WERI-Rb-1 (cell line): Measurements from ENCODE around the gene PRUNE2.

ENCODE experiments used
- DNase-seq: peaks from one replicate; pipeline ENCODE4 v3.0.0-alpha.2; 2020
- H3K27ac ChIP-seq: fragments of 250-450 bp; sonication (Bioruptor Pico); 2 replicates; pipeline ENCODE4 v1.5.1; 2020; ENCODE audit warnings: mild to moderate bottlenecking, moderate library complexity
- H3K27me3 ChIP-seq: fragments of 250-450 bp; sonication (Bioruptor Pico); 2 replicates; pipeline ENCODE4 v1.5.1; 2021; ENCODE audit warnings: mild to moderate bottlenecking, low read depth, moderate library complexity; ENCODE audit not compliant: insufficient read depth, severe bottlenecking
- H3K36me3 ChIP-seq: fragments of 250-450 bp; sonication (Bioruptor Pico); 2 replicates; pipeline ENCODE4 v1.5.1; 2020; ENCODE audit warnings: mild to moderate bottlenecking, moderate library complexity
- H3K4me3 ChIP-seq: 2 replicates; pipeline ENCODE4 v1.5.1; 2011; ENCODE audit warnings: low read depth, mild to moderate bottlenecking, control low read depth, low read length
- H3K9me3 ChIP-seq: fragments of 250-450 bp; sonication (Bioruptor Pico); 2 replicates; pipeline ENCODE4 v1.5.1; 2021; ENCODE audit warnings: mild to moderate bottlenecking, moderate library complexity; ENCODE audit not compliant: severe bottlenecking
- TF ChIP-seq, protein P1 (sequence below): IDR thresholded peaks from 2 replicates; pipeline ENCODE4 v1.5.1; 2011; ENCODE audit warnings: low read depth, mild to moderate bottlenecking, control low read depth, inconsistent platforms, low read length

Gene PRUNE2

DNA sequence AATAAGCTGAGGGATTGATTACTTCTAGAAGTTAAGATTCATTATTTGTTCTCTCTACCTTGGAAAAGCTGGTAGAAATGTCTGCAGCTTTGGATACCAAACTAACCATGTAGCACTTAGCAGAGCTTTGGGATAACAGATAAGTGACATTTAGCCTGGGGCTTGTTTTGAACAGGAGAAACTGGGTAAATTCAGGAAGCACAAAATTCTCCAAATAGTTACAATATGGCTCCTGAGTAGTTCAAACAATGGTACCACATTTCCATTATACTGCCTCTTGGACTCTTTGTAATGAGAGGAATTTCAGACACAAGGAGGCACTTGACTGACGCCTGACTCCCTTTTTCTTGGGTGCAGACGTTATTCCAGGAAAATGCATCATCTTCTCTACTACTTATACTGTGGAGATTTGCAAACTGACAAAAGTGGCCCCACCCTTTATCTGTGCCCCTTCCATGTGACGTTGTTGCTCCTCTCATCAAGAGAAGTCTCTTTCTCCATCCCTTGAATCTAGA, 22.5 kb downstream of the PRUNE2 start:
- Histone ChIP-seq H3K4me3 (no peak overlapping the region), H3K9me3 (no peaks in the 10 kb centered on the region), H3K27me3 (no peaks in the 10 kb centered on the region), H3K36me3 (no peaks in the 10 kb centered on the region), H3K27ac (no peak overlapping the region)
- TF ChIP-seq, protein P1, sequence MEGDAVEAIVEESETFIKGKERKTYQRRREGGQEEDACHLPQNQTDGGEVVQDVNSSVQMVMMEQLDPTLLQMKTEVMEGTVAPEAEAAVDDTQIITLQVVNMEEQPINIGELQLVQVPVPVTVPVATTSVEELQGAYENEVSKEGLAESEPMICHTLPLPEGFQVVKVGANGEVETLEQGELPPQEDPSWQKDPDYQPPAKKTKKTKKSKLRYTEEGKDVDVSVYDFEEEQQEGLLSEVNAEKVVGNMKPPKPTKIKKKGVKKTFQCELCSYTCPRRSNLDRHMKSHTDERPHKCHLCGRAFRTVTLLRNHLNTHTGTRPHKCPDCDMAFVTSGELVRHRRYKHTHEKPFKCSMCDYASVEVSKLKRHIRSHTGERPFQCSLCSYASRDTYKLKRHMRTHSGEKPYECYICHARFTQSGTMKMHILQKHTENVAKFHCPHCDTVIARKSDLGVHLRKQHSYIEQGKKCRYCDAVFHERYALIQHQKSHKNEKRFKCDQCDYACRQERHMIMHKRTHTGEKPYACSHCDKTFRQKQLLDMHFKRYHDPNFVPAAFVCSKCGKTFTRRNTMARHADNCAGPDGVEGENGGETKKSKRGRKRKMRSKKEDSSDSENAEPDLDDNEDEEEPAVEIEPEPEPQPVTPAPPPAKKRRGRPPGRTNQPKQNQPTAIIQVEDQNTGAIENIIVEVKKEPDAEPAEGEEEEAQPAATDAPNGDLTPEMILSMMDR: no peak
- no peak for DNase-seq

DNA sequence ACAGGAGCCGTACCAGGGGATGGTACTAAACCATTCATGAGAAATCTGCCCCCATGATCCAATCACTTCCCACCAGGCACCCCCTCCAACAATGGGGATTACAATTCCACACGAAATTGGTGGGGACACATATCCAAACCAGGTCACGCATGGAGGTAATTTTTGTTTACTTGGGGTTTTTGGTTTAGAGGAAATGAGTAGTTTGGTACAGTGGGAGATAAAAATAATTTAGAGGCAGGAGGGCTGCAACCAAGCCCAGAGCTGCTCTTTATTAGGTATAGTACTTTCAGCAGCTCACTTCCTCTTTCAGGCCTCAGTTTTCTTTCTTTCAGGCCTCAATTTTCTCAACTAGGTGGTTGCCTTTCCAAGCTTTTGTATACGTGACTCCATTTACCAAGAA, 23.2 kb downstream of the PRUNE2 start:
- Histone ChIP-seq H3K9me3 (no peaks in the 10 kb centered on the region), H3K27me3 (no peaks in the 10 kb centered on the region), H3K4me3 (no peak overlapping the region), H3K36me3 (no peaks in the 10 kb centered on the region), H3K27ac (no peak overlapping the region)
- no peak for DNase-seq
- TF ChIP-seq, protein P1: no peak

DNA sequence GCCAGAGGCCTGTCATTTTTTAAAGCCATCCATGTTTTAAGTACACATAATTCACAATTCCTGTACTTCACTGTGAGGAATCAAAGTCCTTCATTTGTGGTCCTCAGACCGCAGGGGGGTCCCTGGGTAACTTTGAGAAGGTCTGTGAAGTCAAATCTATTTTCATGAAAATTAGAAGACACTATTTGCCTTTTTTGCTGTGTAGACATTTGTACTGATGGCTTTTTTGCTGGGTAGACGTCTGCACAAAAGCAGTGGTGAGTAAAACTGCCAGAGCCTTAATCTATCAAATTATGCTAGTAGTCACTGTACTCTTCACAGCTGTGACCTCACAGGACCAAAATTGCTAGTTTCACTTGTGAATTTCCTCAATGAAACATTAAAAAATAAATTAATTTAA, 25.7 kb downstream of the PRUNE2 start:
- TF ChIP-seq, protein P1: no peak
- H3K4me3 ChIP-seq: no peak overlapping the region
- H3K27ac ChIP-seq: no peak overlapping the region
- no peaks in the 10 kb centered on the region for H3K36me3 ChIP-seq
- no peak for DNase-seq
- H3K9me3 ChIP-seq: no peaks in the 10 kb centered on the region
- no peaks in the 10 kb centered on the region for H3K27me3 ChIP-seq

DNA sequence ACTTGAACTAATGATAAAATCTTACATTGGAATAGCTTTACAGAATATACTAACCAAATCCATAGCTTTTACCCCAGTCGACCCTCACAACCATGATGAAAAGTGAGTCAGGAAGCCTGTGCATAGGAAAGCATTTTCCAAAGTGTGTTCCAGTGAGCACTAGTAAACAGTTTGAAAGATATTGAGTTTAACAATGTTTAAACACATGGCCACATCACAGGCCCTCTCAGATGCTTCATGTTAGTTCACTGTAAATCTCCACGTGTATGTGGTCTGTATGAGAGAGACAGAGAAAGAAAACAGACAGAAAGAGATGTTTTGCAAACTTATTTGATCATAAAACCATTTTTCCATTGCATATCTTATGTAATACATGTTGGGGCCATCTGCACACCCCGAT, 27.0 kb downstream of the PRUNE2 start:
- no peak for DNase-seq
- Histone ChIP-seq H3K27me3 (no peaks in the 10 kb centered on the region), H3K9me3 (no peaks in the 10 kb centered on the region), H3K27ac (no peak overlapping the region), H3K4me3 (no peak overlapping the region), H3K36me3 (no peaks in the 10 kb centered on the region)
- TF ChIP-seq, protein P1: no peak

DNA sequence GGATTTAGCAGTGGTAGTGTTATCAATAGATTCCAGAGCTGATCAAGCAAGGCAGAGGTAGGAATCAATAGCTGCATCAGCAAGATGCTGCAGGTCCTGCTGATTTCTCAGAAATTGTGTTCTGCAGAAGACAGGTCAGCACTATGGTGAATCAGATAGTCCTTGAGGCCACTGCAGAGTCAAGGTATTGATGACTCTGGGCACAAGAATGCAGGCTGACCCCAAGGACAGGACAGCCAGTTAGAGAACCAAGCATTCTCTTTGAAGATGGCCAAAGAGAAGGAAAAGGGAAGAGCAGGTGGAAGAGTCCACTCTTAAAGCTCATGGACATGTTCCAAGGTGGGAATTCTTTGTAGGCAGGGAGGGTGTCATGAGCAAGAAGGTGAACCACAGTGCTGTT, 28.0 kb downstream of the PRUNE2 start:
- TF ChIP-seq, protein P1: no peak
- Histone ChIP-seq H3K36me3 (no peaks in the 10 kb centered on the region), H3K9me3 (no peaks in the 10 kb centered on the region), H3K27me3 (no peaks in the 10 kb centered on the region), H3K27ac (no peak overlapping the region), H3K4me3 (no peak overlapping the region)
- DNase-seq: no peak

DNA sequence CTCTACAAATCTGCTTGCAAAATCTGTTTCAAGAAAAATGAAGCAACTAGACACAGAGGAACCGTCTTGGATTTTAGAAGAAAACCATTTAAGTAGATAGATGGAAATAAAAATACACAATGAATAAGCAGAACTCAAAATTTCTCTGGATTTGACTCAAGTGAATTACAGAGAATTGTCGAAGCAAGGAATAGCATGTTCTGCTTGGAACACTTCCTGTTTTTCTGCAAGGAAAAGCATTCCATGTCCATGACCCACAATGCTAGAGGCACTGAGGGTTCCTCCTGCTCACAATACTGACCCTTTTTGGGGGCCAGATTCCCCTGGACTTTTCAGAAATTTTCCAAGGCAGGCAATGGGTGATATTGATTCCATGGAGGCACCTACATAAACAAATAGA, 29.8 kb downstream of the PRUNE2 start:
- DNase-seq: no peak
- H3K4me3 ChIP-seq: no peak overlapping the region
- H3K9me3 ChIP-seq: no peaks in the 10 kb centered on the region
- H3K36me3 ChIP-seq: no peaks in the 10 kb centered on the region
- H3K27ac ChIP-seq: no peak overlapping the region
- no peaks in the 10 kb centered on the region for H3K27me3 ChIP-seq
- TF ChIP-seq, protein P1: no peak
